SU-DHL-6 (cell line): ENCODE results near the gene SLC7A4.

Experiments used
- H2AFZ ChIP-seq: fragments of 200-600 bp; sonication (generic); 2 replicates; pipeline ENCODE4 v1.6.1; 2014; ENCODE audit warnings: low read depth, mild to moderate bottlenecking, moderate library complexity, mixed read lengths, antibody characterized with exemption, low read length; ENCODE audit not compliant: severe bottlenecking
- H3F3A ChIP-seq: fragments of 200-600 bp; shearing (Covaris generic); 2 replicates; pipeline ENCODE4 v1.6.0; 2016; ENCODE audit warnings: antibody characterized with exemption, mild to moderate bottlenecking; ENCODE audit not compliant: insufficient read depth
- H3K27ac ChIP-seq: fragments of 200-600 bp; sonication (generic); 2 replicates; pipeline ENCODE4 v1.5.1; 2016; ENCODE audit warnings: low read depth, mild to moderate bottlenecking, low read length, moderate library complexity, mixed read lengths
- H3K27me3 ChIP-seq: fragments of 200-600 bp; sonication (generic), shearing (Covaris generic); 2 replicates; pipeline ENCODE4 v1.6.0; 2014; ENCODE audit warnings: mild to moderate bottlenecking, low read length
- H3K36me3 ChIP-seq: fragments of 200-600 bp; sonication (generic); 2 replicates; pipeline ENCODE4 v1.6.1; 2014; ENCODE audit warnings: mild to moderate bottlenecking, low read length, mixed read lengths
- H3K4me2 ChIP-seq: fragments of 300-600, 200-600 bp; shearing (Covaris generic), sonication (generic); 2 replicates; pipeline ENCODE4 v1.6.0; 2014; ENCODE audit warnings: low read length, low read depth, mild to moderate bottlenecking; ENCODE audit not compliant: poor library complexity, severe bottlenecking
- H3K4me3 ChIP-seq: fragments of 200-600 bp; sonication (generic); 2 replicates; pipeline ENCODE4 v1.5.1; 2014; ENCODE audit warnings: antibody characterized with exemption, low read length, mild to moderate bottlenecking, mixed read lengths; ENCODE audit not compliant: insufficient read depth, poor library complexity, severe bottlenecking
- H3K79me2 ChIP-seq: fragments of 200-600 bp; sonication (generic); 2 replicates; pipeline ENCODE4 v1.6.1; 2014; ENCODE audit warnings: mild to moderate bottlenecking, low read length, moderate library complexity; ENCODE audit not compliant: insufficient read depth
- H3K9ac ChIP-seq: fragments of 200-600 bp; sonication (generic); 2 replicates; pipeline ENCODE4 v1.7.0; 2014; ENCODE audit warnings: mild to moderate bottlenecking, low read length
- H3K9me2 ChIP-seq: fragments of 200-600 bp; sonication (generic); replicated peaks from 2 replicates; pipeline ENCODE4 v1.6.1; 2014; ENCODE audit warnings: low read length; ENCODE audit not compliant: insufficient read depth
- H3K9me3 ChIP-seq: fragments of 200-600 bp; sonication (generic); 2 replicates; pipeline ENCODE4 v1.6.1; 2014; ENCODE audit warnings: low read length, mixed read lengths; ENCODE audit not compliant: insufficient read depth
- H4K20me1 ChIP-seq: fragments of 200-600 bp; sonication (generic); 2 replicates; pipeline ENCODE4 v1.6.1; 2014; ENCODE audit warnings: low read depth, mild to moderate bottlenecking, antibody characterized with exemption, low read length, moderate library complexity, mixed read lengths
- EZH2phosphoT487 ChIP-seq: fragments of 200-600 bp; sonication (generic), shearing (Covaris generic); conservative IDR thresholded peaks from 2 replicates; pipeline ENCODE4 v1.6.1; 2018; ENCODE audit warnings: mild to moderate bottlenecking, antibody characterized with exemption, low read length, moderate library complexity, mixed read lengths
- TF ChIP-seq, protein P1 (sequence below): fragments of 200-600 bp; sonication (generic); IDR thresholded peaks from one replicate; pipeline ENCODE4 v1.5.1; 2017; ENCODE audit warnings: antibody characterized with exemption, mild to moderate bottlenecking, low read length, moderate library complexity; ENCODE audit not compliant: insufficient read depth, poor library complexity, severe bottlenecking

SLC7A4 gene

DNA sequence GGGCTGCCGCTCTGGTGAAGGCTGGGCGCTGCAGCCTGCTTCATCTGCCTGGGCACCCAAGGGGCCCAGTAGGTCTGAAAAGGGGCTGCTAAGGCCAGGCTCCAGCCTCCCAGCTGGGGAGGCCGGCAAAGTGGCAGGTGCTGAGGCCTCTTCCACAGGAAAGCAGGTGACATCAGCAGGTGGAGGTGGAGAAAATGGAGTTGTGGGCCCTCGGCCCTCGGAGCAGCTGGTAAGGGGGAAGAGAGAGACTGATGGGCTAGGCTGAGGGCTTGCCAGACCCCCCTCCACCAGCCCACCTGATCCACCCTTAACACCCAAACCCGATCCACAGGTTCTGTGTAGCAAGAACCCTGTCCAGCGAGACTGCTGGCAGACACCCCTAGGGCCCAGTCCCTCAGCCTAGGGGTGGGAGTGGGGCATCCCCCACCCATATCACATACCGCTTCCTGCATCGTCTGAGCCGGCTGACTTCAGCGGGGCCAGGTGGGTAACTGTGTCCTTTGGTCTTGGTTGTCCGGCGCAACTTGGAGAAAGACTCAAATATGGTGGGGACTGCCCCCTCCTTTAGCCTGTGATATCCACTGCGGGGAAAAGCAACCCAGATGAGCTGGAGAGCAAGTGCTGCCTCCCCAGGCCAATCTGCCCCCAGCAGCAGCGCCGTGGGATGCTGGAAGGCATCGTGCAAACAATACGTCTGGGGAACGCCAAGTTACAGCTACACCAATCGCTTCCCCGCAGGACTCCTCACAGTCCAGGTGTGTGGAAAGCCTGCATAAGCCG lies 32.0 kb downstream of the SLC7A4 start:
- Histone ChIP-seq H3K4me3 (peak overlapping the region; percentile 89), H3K9me2 (no peaks in the 10 kb centered on the region), H3K79me2 (peaks cover 8% of the 10 kb centered on the region), H2AFZ (no peak overlapping the region), H3K9me3 (no peaks in the 10 kb centered on the region), H3K9ac (peak overlapping the region; percentile 95), H3K36me3 (no peaks in the 10 kb centered on the region), H3F3A (no peaks in the 10 kb centered on the region), H3K27me3 (no peaks in the 10 kb centered on the region), H3K4me2 (peak overlapping the region; percentile 90), H3K27ac (peak overlapping the region; percentile 95), H4K20me1 (no peaks in the 10 kb centered on the region)
- TF ChIP-seq, protein P1, sequence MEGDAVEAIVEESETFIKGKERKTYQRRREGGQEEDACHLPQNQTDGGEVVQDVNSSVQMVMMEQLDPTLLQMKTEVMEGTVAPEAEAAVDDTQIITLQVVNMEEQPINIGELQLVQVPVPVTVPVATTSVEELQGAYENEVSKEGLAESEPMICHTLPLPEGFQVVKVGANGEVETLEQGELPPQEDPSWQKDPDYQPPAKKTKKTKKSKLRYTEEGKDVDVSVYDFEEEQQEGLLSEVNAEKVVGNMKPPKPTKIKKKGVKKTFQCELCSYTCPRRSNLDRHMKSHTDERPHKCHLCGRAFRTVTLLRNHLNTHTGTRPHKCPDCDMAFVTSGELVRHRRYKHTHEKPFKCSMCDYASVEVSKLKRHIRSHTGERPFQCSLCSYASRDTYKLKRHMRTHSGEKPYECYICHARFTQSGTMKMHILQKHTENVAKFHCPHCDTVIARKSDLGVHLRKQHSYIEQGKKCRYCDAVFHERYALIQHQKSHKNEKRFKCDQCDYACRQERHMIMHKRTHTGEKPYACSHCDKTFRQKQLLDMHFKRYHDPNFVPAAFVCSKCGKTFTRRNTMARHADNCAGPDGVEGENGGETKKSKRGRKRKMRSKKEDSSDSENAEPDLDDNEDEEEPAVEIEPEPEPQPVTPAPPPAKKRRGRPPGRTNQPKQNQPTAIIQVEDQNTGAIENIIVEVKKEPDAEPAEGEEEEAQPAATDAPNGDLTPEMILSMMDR, result no peak
- no peak for TF ChIP-seq EZH2phosphoT487

DNA sequence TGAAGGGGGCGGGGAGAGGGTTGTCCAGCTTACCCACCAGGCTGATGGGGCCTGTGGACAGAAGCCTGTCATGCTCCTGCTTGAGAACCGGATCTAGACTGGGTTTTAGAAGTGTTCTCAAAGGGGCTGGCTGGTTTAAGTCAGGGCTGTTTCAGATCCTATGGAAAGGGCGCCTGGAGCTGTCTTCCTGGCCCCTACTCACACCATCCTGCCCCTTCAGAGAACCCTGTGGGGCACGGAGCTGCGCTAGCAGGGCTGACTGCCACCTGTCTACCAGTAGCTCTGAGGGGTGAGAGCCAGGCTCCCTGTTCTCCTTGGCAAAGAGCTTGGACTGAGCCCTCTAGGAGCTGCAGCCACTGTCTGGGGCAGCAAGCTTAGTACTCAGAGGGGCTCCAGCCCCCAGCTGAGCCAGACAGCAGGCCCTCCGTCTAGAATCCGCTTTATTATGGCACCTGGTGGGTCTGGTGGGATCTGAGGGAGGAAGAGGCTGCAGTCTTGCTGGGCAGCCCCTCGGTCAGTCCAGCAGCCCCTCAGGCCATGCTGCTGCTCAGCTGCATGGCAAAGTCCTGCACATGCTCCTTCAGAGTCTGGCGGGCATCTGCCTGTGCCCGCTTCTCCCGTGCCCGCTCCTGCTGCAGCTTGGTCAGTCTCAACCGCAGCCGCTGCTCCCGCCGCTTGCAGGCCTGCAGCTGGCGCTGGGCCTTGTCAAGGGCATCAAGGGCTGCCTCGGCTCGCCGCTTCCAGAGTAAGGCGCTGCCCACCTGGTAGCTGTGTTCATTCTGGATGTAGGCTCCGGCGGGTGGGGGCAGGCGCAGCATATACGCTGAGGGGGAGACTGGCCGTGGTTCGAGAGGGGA lies 32.8 kb downstream of the SLC7A4 start:
- Histone ChIP-seq H3F3A (no peaks in the 10 kb centered on the region), H3K27ac (no peak overlapping the region), H3K9ac (0 out of 2 replicates have a peak overlapping the region, but pooled peaks have one; percentile 95), H3K36me3 (no peaks in the 10 kb centered on the region), H3K4me2 (no peak overlapping the region), H3K4me3 (no peak overlapping the region), H3K9me2 (no peaks in the 10 kb centered on the region), H2AFZ (no peak overlapping the region), H3K9me3 (no peaks in the 10 kb centered on the region), H3K27me3 (no peaks in the 10 kb centered on the region), H3K79me2 (peaks cover 8% of the 10 kb centered on the region), H4K20me1 (no peaks in the 10 kb centered on the region)
- TF ChIP-seq, protein P1, result no peak
- TF ChIP-seq EZH2phosphoT487, result no peak

DNA sequence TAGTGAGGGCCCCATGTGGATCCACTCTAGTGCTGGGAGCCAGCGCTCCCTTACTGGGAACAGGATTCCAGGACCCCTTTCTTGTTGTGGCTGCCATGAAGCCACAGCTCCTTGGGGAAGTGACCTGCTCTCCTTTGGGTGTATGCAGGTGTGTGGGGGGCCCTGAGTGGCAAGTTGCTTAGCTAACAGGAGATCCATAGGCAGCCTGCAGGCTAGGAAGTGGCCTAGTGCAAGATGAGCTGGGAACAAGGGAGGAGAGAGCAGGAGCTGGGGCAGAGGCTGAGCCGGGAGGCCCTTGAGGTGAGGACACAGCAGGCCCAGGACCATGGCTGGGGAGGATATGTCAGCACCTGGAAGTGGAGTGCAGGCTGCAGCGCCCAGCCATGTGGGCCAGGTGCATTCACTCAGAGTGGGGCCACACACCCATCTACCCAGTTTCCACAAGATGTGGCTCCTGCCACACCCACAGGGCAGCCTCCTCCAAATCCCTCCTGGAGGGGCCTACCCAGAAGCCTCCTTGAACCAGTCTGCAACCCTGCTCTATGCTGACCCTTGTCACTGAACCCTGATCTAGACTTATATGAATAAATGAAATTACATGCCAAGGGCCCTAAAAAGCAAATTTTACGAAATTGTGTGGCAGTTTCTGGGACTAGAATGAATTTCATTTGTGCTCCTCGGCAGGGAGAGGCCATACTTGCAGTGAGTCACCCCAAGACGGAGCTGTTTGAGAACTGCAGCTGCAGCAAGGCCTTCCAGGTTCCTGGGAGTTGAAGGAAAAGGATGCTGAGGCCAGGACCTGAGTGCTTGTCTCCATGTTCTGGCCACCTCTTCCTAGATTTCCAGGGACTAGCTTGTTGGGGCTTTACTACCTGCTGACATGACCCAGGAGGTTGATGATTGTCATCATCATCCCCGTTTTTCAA lies 33.7 kb downstream of the SLC7A4 start:
- H3K9me3 ChIP-seq, result no peaks in the 10 kb centered on the region
- H3K4me2 ChIP-seq, result no peak overlapping the region
- no peaks in the 10 kb centered on the region for H3K9me2 ChIP-seq
- no peaks in the 10 kb centered on the region for H4K20me1 ChIP-seq
- H3F3A ChIP-seq, result no peaks in the 10 kb centered on the region
- H3K36me3 ChIP-seq, result no peaks in the 10 kb centered on the region
- peaks cover 8% of the 10 kb centered on the region for H3K79me2 ChIP-seq
- no peak overlapping the region for H3K4me3 ChIP-seq
- H3K9ac ChIP-seq, result no peak overlapping the region
- H3K27me3 ChIP-seq, result no peaks in the 10 kb centered on the region
- TF ChIP-seq, protein P1, result no peak
- TF ChIP-seq EZH2phosphoT487, result no peak
- no peak overlapping the region for H2AFZ ChIP-seq
- no peak overlapping the region for H3K27ac ChIP-seq
